HCT116 (cell line): ENCODE data around the gene ZBED5. TPM values are rescaled to one million over a fixed set of nuclear protein-coding genes. Genes with fewer than 3 reads are reported as not detected.

ENCODE experiments used
- ATAC-seq: fragments of 200-7000 bp; cut with Tn5 transposase; 2 replicates; pipeline ENCODE4 v1.9.1; 2020; ENCODE audit warnings: mild to moderate bottlenecking, moderate library complexity
- BruUV-seq: library from RNA; stranded (reverse); fragments of 400-500 nt; replicated peaks from 2 replicates; lab custom pipeline; 2021; lab: Mats Ljungman, UMichigan
- CTCF ChIA-PET: fragments of 300-600 bp; sonication (Branson Sonifier 250); formaldehyde crosslinking; loops from one replicate; lab custom pipeline; 2021; ENCODE audit warnings: antibody characterized with exemption; lab: Charles Lee
- POLR2A ChIA-PET: fragments of 300-600, 350-600 bp; sonication (Branson Sonifier 250); formaldehyde crosslinking; loops from one replicate; lab custom pipeline; 2021; ENCODE audit warnings: antibody characterized with exemption; lab: Charles Lee
- RAD21 ChIA-PET, 2 experiments: fragments of 300-600 bp; sonication (Branson Sonifier 250); formaldehyde crosslinking; loops; one replicate each; lab custom pipeline; 2023; ENCODE audit warnings: low total read pairs in 2 of 2; ENCODE audit not compliant: uncharacterized antibody in 2 of 2, unreplicated experiment in 2 of 2, low non-redundant PET in 1 of 2; lab: Charles Lee
- DNase-seq: peaks from one replicate; pipeline ENCODE4 v3.0.0-alpha.2; 2010; ENCODE audit warnings: low read depth, low spot score
- H2AFZ ChIP-seq: fragments of 200-600 bp; shearing (Covaris generic), sonication (generic); 2 replicates; pipeline ENCODE4 v1.6.1; 2017; ENCODE audit warnings: low read depth, mixed run types, mixed read lengths, antibody characterized with exemption, low read length; ENCODE audit not compliant: poor library complexity, severe bottlenecking
- H3K27ac ChIP-seq: 2 replicates; pipeline ENCODE4 v1.5.1; 2012; ENCODE audit warnings: low read depth, low read length
- H3K27me3 ChIP-seq: fragments of 200-600 bp; sonication (generic); 2 replicates; pipeline ENCODE4 v1.6.1; 2016; ENCODE audit warnings: mixed run types, low read length, mixed read lengths; ENCODE audit not compliant: insufficient read depth
- H3K36me3 ChIP-seq, 2 experiments: fragments of 200-500 bp in 1 of 2; fragments of 200-600 bp in 1 of 2; sonication (Bioruptor generic) in 1 of 2; sonication (generic) in 1 of 2; 2 replicates each; pipeline versions ENCODE4 v1.5.1 to v1.6.1; 2014 to 2016; ENCODE audit warnings: low read length in 2 of 2, inconsistent platforms in 1 of 2, mixed read lengths in 1 of 2, mixed run types in 1 of 2; ENCODE audit not compliant: insufficient read depth in 2 of 2, control insufficient read depth in 1 of 2
- H3K4me1 ChIP-seq, 2 experiments: fragments of 200-600 bp in 1 of 2; sonication (generic) in 1 of 2; 2 replicates each; pipeline versions ENCODE4 v1.5.1 to v1.6.1; 2012 to 2017; ENCODE audit warnings: low read length in 2 of 2, inconsistent platforms in 1 of 2, mild to moderate bottlenecking in 1 of 2, mixed read lengths in 1 of 2, mixed run types in 1 of 2, moderate library complexity in 1 of 2; ENCODE audit not compliant: insufficient read depth in 2 of 2, control insufficient read depth in 1 of 2
- H3K4me2 ChIP-seq: fragments of 200-600 bp; sonication (generic); 2 replicates; pipeline ENCODE4 v1.6.1; 2017; ENCODE audit warnings: mixed run types, low read length, mixed read lengths
- H3K4me3 ChIP-seq, 2 experiments: fragments of 200-600 bp in 1 of 2; sonication (generic) in 1 of 2; replicated peaks in 1 of 2; 2 replicates each; pipeline ENCODE4 v1.5.1; 2011 to 2016; ENCODE audit warnings: low read length in 2 of 2, control low read depth in 1 of 2, low read depth in 1 of 2, mild to moderate bottlenecking in 1 of 2, mixed read lengths in 1 of 2, mixed run types in 1 of 2
- H3K79me2 ChIP-seq: fragments of 200-600 bp; sonication (generic); 2 replicates; pipeline ENCODE4 v1.6.1; 2017; ENCODE audit warnings: mild to moderate bottlenecking, mixed run types, low read length, moderate library complexity, mixed read lengths; ENCODE audit not compliant: insufficient read depth
- H3K9ac ChIP-seq: fragments of 200-600 bp; sonication (generic); 2 replicates; pipeline ENCODE4 v1.6.1; 2016; ENCODE audit warnings: low read length, mixed read lengths
- H3K9me2 ChIP-seq: fragments of 200-600 bp; sonication (generic), shearing (Covaris generic); 2 replicates; pipeline ENCODE4 v1.6.1; 2017; ENCODE audit warnings: mixed run types, mild to moderate bottlenecking, moderate library complexity; ENCODE audit not compliant: insufficient read depth
- H3K9me3 ChIP-seq, 2 experiments: fragments of 200-500 bp in 1 of 2; fragments of 200-600 bp in 1 of 2; sonication (Bioruptor generic) in 1 of 2; sonication (generic) in 1 of 2; 2 replicates each; pipeline ENCODE4 v1.6.1; 2014 to 2017; ENCODE audit warnings: low read length in 2 of 2, mixed read lengths in 2 of 2, inconsistent platforms in 1 of 2, low read depth in 1 of 2, mild to moderate bottlenecking in 1 of 2, mixed run types in 1 of 2, moderate library complexity in 1 of 2; ENCODE audit not compliant: control insufficient read depth in 1 of 2, insufficient read depth in 1 of 2
- H4K20me1 ChIP-seq: fragments of 200-600 bp; sonication (generic), shearing (Covaris generic); 2 replicates; pipeline ENCODE4 v1.6.1; 2017; ENCODE audit warnings: mixed run types, mild to moderate bottlenecking, moderate library complexity; ENCODE audit not compliant: insufficient read depth
- CBX3 ChIP-seq: IDR thresholded peaks from 2 replicates; pipeline ENCODE4 v1.6.1; 2012; ENCODE audit warnings: low read depth
- CEBPB ChIP-seq: IDR thresholded peaks from 2 replicates; pipeline ENCODE4 v1.6.1; 2012; ENCODE audit warnings: low read depth
- ELF1 ChIP-seq: IDR thresholded peaks from 2 replicates; pipeline ENCODE4 v1.6.1; 2012; ENCODE audit warnings: low read depth, borderline replicate concordance
- EZH2 ChIP-seq: fragments of 200-600 bp; sonication (generic); IDR thresholded peaks from 2 replicates; pipeline ENCODE4 v1.6.1; 2017; ENCODE audit warnings: antibody characterized with exemption, mixed run types
- EZH2phosphoT487 ChIP-seq: fragments of 200-600 bp; IDR thresholded peaks from 2 replicates; pipeline ENCODE4 v1.6.1; 2018; ENCODE audit warnings: antibody characterized with exemption, borderline replicate concordance
- FOSL1 ChIP-seq: IDR thresholded peaks from 2 replicates; pipeline ENCODE4 v1.6.1; 2012; ENCODE audit warnings: low read depth
- JUND ChIP-seq: IDR thresholded peaks from 2 replicates; pipeline ENCODE4 v1.6.1; 2012
- POLR2A ChIP-seq: IDR thresholded peaks from 2 replicates; pipeline ENCODE4 v1.7.0; 2011; ENCODE audit warnings: borderline replicate concordance; ENCODE audit not compliant: insufficient read depth, insufficient read length; ENCODE audit errors: extremely low read depth
- POLR2AphosphoS5 ChIP-seq: IDR thresholded peaks from 2 replicates; pipeline ENCODE4 v1.6.1; 2011; ENCODE audit warnings: mild to moderate bottlenecking, low read depth, low read length, moderate library complexity
- RAD21 ChIP-seq: IDR thresholded peaks from 2 replicates; pipeline ENCODE4 v1.6.1; 2012; ENCODE audit warnings: low read depth, mild to moderate bottlenecking
- TCF7L2 ChIP-seq: IDR thresholded peaks from 2 replicates; pipeline ENCODE4 v1.7.0; 2011; ENCODE audit warnings: borderline replicate concordance, inconsistent platforms; ENCODE audit not compliant: insufficient read depth, insufficient read length; ENCODE audit errors: extremely low read depth
- YY1 ChIP-seq: IDR thresholded peaks from 2 replicates; pipeline ENCODE4 v1.6.1; 2011; ENCODE audit warnings: low read length, low read depth, moderate library complexity, mild to moderate bottlenecking; ENCODE audit not compliant: insufficient replicate concordance; ENCODE audit errors: extremely low read depth
- ZFX ChIP-seq: fragments of 450-650 bp; IDR thresholded peaks from 2 replicates; pipeline ENCODE4 v1.6.1; 2017
- intact Hi-C: fragments of 100-400 bp; cut with micrococcal nuclease; formaldehyde crosslinking; loops from 2 replicates; pipeline ENCODE4 v1.10.0; 2022
- total RNA-seq: library from RNA; stranded (reverse); gene quantifications from one replicate; pipeline ENCODE4 v1.2.1, GENCODE V29; 2021; ENCODE audit not compliant: unreplicated experiment
- TF ChIP-seq, protein P1 (sequence below): IDR thresholded peaks from 2 replicates; pipeline ENCODE4 v1.6.1; 2012
- TF ChIP-seq, protein P2 (sequence below): IDR thresholded peaks from 2 replicates; pipeline ENCODE4 v1.6.1; 2012; ENCODE audit warnings: low read depth
- TF ChIP-seq, protein P3 (sequence below): IDR thresholded peaks from 2 replicates; pipeline ENCODE4 v1.6.1; 2011; ENCODE audit warnings: mild to moderate bottlenecking, low read length, moderate library complexity; ENCODE audit not compliant: insufficient replicate concordance; ENCODE audit errors: extremely low read depth
- TF ChIP-seq, protein P4 (sequence below): IDR thresholded peaks from 2 replicates; pipeline ENCODE4 v1.6.1; 2012

ZBED5 gene
- total RNA-seq, 1 experiment from 2014 or later, result 26.8 TPM

DNA sequence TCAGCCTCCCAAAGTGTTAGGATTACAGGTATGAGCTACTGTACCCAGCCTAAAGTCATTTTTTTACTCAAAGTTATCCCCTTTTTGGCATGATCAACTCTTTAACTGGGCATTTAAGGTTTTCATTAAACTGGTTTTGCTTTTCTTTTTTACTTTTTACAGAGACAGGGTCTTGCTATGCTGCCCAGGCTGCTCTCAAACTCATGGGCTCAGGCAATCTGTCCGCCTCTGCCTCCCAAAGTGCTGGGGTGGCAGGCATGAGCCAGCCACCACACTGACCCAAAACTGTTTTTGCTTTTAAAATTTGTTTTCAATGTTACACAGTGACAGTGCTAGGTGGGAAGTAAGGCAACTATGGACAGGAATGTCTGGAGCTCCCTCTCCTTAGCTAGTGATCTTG, 3.9 kb upstream of the ZBED5 start:
- intact Hi-C loops, result no loop called here
- ATAC-seq (no peak), DNase-seq (no peak)
- no peak overlapping the region for H3K4me3 ChIP-seq
- no peaks in the 10 kb centered on the region for H3K9me2 ChIP-seq
- CTCF ChIA-PET, result no interaction called here
- no peaks in the 10 kb centered on the region for H3K36me3 ChIP-seq
- TF ChIP-seq, protein P1, sequence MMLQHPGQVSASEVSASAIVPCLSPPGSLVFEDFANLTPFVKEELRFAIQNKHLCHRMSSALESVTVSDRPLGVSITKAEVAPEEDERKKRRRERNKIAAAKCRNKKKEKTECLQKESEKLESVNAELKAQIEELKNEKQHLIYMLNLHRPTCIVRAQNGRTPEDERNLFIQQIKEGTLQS, result no peak
- TF ChIP-seq, protein P2, sequence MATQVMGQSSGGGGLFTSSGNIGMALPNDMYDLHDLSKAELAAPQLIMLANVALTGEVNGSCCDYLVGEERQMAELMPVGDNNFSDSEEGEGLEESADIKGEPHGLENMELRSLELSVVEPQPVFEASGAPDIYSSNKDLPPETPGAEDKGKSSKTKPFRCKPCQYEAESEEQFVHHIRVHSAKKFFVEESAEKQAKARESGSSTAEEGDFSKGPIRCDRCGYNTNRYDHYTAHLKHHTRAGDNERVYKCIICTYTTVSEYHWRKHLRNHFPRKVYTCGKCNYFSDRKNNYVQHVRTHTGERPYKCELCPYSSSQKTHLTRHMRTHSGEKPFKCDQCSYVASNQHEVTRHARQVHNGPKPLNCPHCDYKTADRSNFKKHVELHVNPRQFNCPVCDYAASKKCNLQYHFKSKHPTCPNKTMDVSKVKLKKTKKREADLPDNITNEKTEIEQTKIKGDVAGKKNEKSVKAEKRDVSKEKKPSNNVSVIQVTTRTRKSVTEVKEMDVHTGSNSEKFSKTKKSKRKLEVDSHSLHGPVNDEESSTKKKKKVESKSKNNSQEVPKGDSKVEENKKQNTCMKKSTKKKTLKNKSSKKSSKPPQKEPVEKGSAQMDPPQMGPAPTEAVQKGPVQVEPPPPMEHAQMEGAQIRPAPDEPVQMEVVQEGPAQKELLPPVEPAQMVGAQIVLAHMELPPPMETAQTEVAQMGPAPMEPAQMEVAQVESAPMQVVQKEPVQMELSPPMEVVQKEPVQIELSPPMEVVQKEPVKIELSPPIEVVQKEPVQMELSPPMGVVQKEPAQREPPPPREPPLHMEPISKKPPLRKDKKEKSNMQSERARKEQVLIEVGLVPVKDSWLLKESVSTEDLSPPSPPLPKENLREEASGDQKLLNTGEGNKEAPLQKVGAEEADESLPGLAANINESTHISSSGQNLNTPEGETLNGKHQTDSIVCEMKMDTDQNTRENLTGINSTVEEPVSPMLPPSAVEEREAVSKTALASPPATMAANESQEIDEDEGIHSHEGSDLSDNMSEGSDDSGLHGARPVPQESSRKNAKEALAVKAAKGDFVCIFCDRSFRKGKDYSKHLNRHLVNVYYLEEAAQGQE, result no peak
- no peak for TF ChIP-seq EZH2
- TF ChIP-seq, protein P3, sequence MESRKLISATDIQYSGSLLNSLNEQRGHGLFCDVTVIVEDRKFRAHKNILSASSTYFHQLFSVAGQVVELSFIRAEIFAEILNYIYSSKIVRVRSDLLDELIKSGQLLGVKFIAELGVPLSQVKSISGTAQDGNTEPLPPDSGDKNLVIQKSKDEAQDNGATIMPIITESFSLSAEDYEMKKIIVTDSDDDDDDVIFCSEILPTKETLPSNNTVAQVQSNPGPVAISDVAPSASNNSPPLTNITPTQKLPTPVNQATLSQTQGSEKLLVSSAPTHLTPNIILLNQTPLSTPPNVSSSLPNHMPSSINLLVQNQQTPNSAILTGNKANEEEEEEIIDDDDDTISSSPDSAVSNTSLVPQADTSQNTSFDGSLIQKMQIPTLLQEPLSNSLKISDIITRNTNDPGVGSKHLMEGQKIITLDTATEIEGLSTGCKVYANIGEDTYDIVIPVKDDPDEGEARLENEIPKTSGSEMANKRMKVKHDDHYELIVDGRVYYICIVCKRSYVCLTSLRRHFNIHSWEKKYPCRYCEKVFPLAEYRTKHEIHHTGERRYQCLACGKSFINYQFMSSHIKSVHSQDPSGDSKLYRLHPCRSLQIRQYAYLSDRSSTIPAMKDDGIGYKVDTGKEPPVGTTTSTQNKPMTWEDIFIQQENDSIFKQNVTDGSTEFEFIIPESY, result no peak
- no peak for TF ChIP-seq TCF7L2
- no peak for TF ChIP-seq CBX3
- TF ChIP-seq POLR2AphosphoS5, result no peak
- no peak for TF ChIP-seq POLR2A
- no peak for TF ChIP-seq JUND
- TF ChIP-seq EZH2phosphoT487, result no peak
- TF ChIP-seq ELF1, result no peak
- no peak for TF ChIP-seq ZFX
- TF ChIP-seq, protein P4, sequence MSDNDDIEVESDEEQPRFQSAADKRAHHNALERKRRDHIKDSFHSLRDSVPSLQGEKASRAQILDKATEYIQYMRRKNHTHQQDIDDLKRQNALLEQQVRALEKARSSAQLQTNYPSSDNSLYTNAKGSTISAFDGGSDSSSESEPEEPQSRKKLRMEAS, result no peak
- TF ChIP-seq FOSL1, result no peak
- no peak for TF ChIP-seq YY1
- no peak for TF ChIP-seq RAD21
- TF ChIP-seq CEBPB, result no peak
- TF ChIP-seq, all 23 proteins: peak for 0
- ChIA-PET RAD21 (no interaction called here), POLR2A (no interaction called here)
- Histone ChIP-seq H3K9me3 (no peaks in the 10 kb centered on the region), H3K9ac (no peak overlapping the region), H3K27ac (no peak overlapping the region), H2AFZ (no peak overlapping the region), H3K4me1 (peaks cover 0 to 12% of the 10 kb centered on the region in 2 experiments; a peak in 1 of 4 replicates), H3K79me2 (peaks cover 33% of the 10 kb centered on the region), H4K20me1 (no peaks in the 10 kb centered on the region), H3K4me2 (no peak overlapping the region), H3K27me3 (no peaks in the 10 kb centered on the region)
- no TSS peak for BruUV-seq
